ENCODE results near the gene TCP11L2.

DNA sequence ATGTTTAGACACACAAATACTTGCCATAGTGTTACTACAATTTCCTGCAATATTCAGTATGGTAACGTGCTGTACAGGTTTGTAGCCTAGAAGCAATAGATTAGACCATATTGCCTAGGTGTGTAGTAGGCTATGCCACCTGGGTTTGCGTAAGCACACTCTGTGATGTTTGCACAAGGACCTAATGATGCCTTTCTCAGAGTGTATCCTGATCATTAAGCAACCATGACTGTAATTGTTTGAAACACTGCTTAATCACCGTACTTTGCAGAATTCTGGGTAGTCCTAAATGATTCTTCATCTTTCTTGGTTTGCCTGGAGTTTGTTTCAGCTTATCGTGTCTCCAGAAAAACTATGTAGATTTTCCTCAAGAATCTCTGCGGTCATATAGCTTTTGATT, 11.2 kb upstream of the TCP11L2 start:
- TF ChIP-seq, protein P1, sequence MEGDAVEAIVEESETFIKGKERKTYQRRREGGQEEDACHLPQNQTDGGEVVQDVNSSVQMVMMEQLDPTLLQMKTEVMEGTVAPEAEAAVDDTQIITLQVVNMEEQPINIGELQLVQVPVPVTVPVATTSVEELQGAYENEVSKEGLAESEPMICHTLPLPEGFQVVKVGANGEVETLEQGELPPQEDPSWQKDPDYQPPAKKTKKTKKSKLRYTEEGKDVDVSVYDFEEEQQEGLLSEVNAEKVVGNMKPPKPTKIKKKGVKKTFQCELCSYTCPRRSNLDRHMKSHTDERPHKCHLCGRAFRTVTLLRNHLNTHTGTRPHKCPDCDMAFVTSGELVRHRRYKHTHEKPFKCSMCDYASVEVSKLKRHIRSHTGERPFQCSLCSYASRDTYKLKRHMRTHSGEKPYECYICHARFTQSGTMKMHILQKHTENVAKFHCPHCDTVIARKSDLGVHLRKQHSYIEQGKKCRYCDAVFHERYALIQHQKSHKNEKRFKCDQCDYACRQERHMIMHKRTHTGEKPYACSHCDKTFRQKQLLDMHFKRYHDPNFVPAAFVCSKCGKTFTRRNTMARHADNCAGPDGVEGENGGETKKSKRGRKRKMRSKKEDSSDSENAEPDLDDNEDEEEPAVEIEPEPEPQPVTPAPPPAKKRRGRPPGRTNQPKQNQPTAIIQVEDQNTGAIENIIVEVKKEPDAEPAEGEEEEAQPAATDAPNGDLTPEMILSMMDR (IDR thresholded peaks at IDR 0.05; ENCODE audit: insufficient read depth, low read depth, low read length) = no peak
- TF ChIP-seq EZH2 (IDR thresholded peaks at IDR 0.05; ENCODE audit: insufficient read depth, low read length) = no peak

Data from astrocyte (in vitro differentiated cells and primary cell).